IMR-90 (cell line): ENCODE data around the gene LAPTM5. TPM values are rescaled to one million over a fixed set of nuclear protein-coding genes. Genes with fewer than 3 reads are reported as not detected.

ENCODE experiments used
- ATAC-seq: fragments of 200-7000 bp; cut with Tn5 transposase; 2 replicates; pipeline ENCODE4 v1.9.1; 2020; ENCODE audit warnings: low read depth, mild to moderate bottlenecking, moderate library complexity
- BruUV-seq: library from RNA; stranded (reverse); fragments of 400-500 nt; replicated peaks from 2 replicates; lab custom pipeline; 2021; lab: Mats Ljungman, UMichigan
- CTCF ChIA-PET: fragments of 300-600 bp; formaldehyde crosslinking; extraction: SDS; loops from one replicate; lab custom pipeline; 2021; ENCODE audit warnings: antibody characterized with exemption; lab: Yijun Ruan, JAX
- POLR2A ChIA-PET: fragments of 300-600 bp; sonication (Branson Sonifier 250); formaldehyde crosslinking; loops from one replicate; lab custom pipeline; 2022; ENCODE audit warnings: antibody characterized with exemption; ENCODE audit not compliant: unreplicated experiment; lab: Charles Lee
- DNase-seq: peaks from one replicate; pipeline ENCODE4 v3.0.0; 2013
- H2AFZ ChIP-seq: replicated peaks from 2 replicates; pipeline ENCODE3; 2013; ENCODE audit warnings: low read length, mild to moderate bottlenecking; ENCODE audit not compliant: poor library complexity
- H2AK5ac ChIP-seq: 2 replicates; pipeline ENCODE4 v1.6.1; 2013; ENCODE audit warnings: low read depth, low read length, inconsistent platforms
- H2AK9ac ChIP-seq: replicated peaks from 2 replicates; pipeline ENCODE3; 2013; ENCODE audit warnings: mild to moderate bottlenecking, low read depth, low read length, moderate library complexity; ENCODE audit not compliant: poor library complexity
- H2BK120ac ChIP-seq: 2 replicates; pipeline ENCODE4 v1.6.1; 2013; ENCODE audit warnings: low read depth, low read length, inconsistent platforms
- H2BK15ac ChIP-seq: 3 replicates; pipeline ENCODE4 v1.6.1; 2013; ENCODE audit warnings: low read depth, low read length, inconsistent platforms
- H2BK20ac ChIP-seq: 2 replicates; pipeline ENCODE4 v1.6.1; 2013; ENCODE audit warnings: low read depth, mild to moderate bottlenecking, inconsistent platforms, low read length, moderate library complexity
- H2BK5ac ChIP-seq: 2 replicates; pipeline ENCODE4 v1.6.1; 2013; ENCODE audit warnings: mild to moderate bottlenecking, low read depth, low read length, inconsistent platforms; ENCODE audit not compliant: poor library complexity, severe bottlenecking
- H3K14ac ChIP-seq: replicated peaks from 2 replicates; pipeline ENCODE4 v1.6.1; 2013; ENCODE audit warnings: low read depth, low read length, inconsistent platforms
- H3K18ac ChIP-seq: 2 replicates; pipeline ENCODE4 v1.6.1; 2013; ENCODE audit warnings: low read depth, low read length, control low read depth
- H3K23ac ChIP-seq: 2 replicates; pipeline ENCODE4 v1.6.1; 2013; ENCODE audit warnings: low read depth, low read length, inconsistent platforms
- H3K27ac ChIP-seq: 2 replicates; pipeline ENCODE4 v1.5.1; 2013; ENCODE audit warnings: mild to moderate bottlenecking, control low read depth, low read length; ENCODE audit not compliant: insufficient read depth
- H3K27me3 ChIP-seq: 2 replicates; pipeline ENCODE4 v1.6.1; 2013; ENCODE audit warnings: low read length; ENCODE audit not compliant: control insufficient read depth, insufficient read depth
- H3K36me3 ChIP-seq: 2 replicates; pipeline ENCODE4 v1.6.1; 2013; ENCODE audit warnings: low read length, mixed read lengths; ENCODE audit not compliant: control insufficient read depth, insufficient read depth
- H3K4ac ChIP-seq: 2 replicates; pipeline ENCODE4 v1.6.1; 2013; ENCODE audit warnings: low read depth, low read length, inconsistent platforms
- H3K4me1 ChIP-seq: 2 replicates; pipeline ENCODE4 v1.6.1; 2013; ENCODE audit warnings: low read length, mixed read lengths; ENCODE audit not compliant: control insufficient read depth, insufficient read depth
- H3K4me2 ChIP-seq: 2 replicates; pipeline ENCODE4 v1.6.1; 2013; ENCODE audit warnings: low read depth, mild to moderate bottlenecking, control low read depth, low read length, moderate library complexity
- H3K4me3 ChIP-seq: 2 replicates; pipeline ENCODE4 v1.5.1; 2013; ENCODE audit warnings: low read depth, mild to moderate bottlenecking, control low read depth, low read length, moderate library complexity; ENCODE audit not compliant: insufficient read depth
- H3K56ac ChIP-seq: 2 replicates; pipeline ENCODE4 v1.6.1; 2013; ENCODE audit warnings: low read length, inconsistent platforms; ENCODE audit not compliant: insufficient read depth; ENCODE audit errors: extremely low read depth
- H3K79me1 ChIP-seq, 2 experiments: 2 replicates each; pipeline ENCODE4 v1.6.1; 2013; ENCODE audit warnings: low read length in 2 of 2, inconsistent platforms in 1 of 2, low read depth in 1 of 2
- H3K9ac ChIP-seq: 2 replicates; pipeline ENCODE4 v1.6.1; 2013; ENCODE audit warnings: low read depth, low read length, control low read depth
- H3K9me1 ChIP-seq: 2 replicates; pipeline ENCODE4 v1.6.1; 2013; ENCODE audit warnings: low read length, inconsistent platforms; ENCODE audit not compliant: insufficient read depth
- H3K9me3 ChIP-seq: 2 replicates; pipeline ENCODE4 v1.6.1; 2013; ENCODE audit warnings: low read length; ENCODE audit not compliant: control insufficient read depth, insufficient read depth
- H4K20me1 ChIP-seq: 2 replicates; pipeline ENCODE4 v1.6.1; 2013; ENCODE audit warnings: low read length, inconsistent platforms; ENCODE audit not compliant: insufficient read depth
- H4K5ac ChIP-seq: 2 replicates; pipeline ENCODE4 v1.6.1; 2013; ENCODE audit warnings: mild to moderate bottlenecking, low read depth, low read length, control low read depth
- H4K8ac ChIP-seq, 2 experiments: 2 replicates each; pipeline ENCODE4 v1.6.1; 2013; ENCODE audit warnings: low read depth in 2 of 2, low read length in 2 of 2, control low read depth in 1 of 2, inconsistent platforms in 1 of 2
- H4K91ac ChIP-seq: 2 replicates; pipeline ENCODE4 v1.6.1; 2013; ENCODE audit warnings: low read depth, low read length, inconsistent platforms; ENCODE audit not compliant: insufficient read depth
- MAFK ChIP-seq: IDR thresholded peaks from 2 replicates; pipeline ENCODE4 v1.6.1; 2012; ENCODE audit warnings: low read depth, low read length, improper control_type of control experiment
- RCOR1 ChIP-seq: IDR thresholded peaks from 2 replicates; pipeline ENCODE4 v1.6.1; 2012; ENCODE audit warnings: mild to moderate bottlenecking, low read length, improper control_type of control experiment; ENCODE audit not compliant: insufficient replicate concordance
- RFX5 ChIP-seq: IDR thresholded peaks from 2 replicates; pipeline ENCODE4 v1.8.0; 2012; ENCODE audit warnings: low read depth, mild to moderate bottlenecking, low read length, moderate library complexity
- SMC3 ChIP-seq: fragments of 150-350 bp; IDR thresholded peaks from 2 replicates; pipeline ENCODE4 v1.6.1; 2016; ENCODE audit warnings: low read depth, mild to moderate bottlenecking, antibody characterized with exemption, low read length, moderate library complexity
- WGBS, 2 experiments: methylation state at CpG; one replicate each; pipeline versions ENCODE4 v1.1.5 to v1.1.7; 2013; ENCODE audit warnings: missing lambda C conversion rate in 2 of 2; ENCODE audit not compliant: insufficient read length in 1 of 2; ENCODE audit errors: extremely low coverage in 2 of 2; 5-methylcytosine and 5-hydroxymethylcytosine counted together
- dilution Hi-C: fragments of 300-500 bp; cut with HindIII; formaldehyde crosslinking; loops from one replicate; pipeline ENCODE4 v1.14.3; 2018; ENCODE audit warnings: low sequenced_read_pairs; ENCODE audit not compliant: unreplicated experiment
- in situ Hi-C: fragments of 300-500 bp; cut with MboI; formaldehyde crosslinking; loops from 3 replicates; pipeline ENCODE4 v1.14.3; 2019; ENCODE audit warnings: low sequenced_read_pairs, inconsistent platforms, mixed read lengths
- intact Hi-C: fragments of 100-400 bp; cut with micrococcal nuclease; formaldehyde crosslinking; loops from 2 replicates; pipeline ENCODE4 v1.10.0; 2022
- polyA plus RNA-seq, 3 experiments: library from polyadenylated mRNA; depleted of rRNA; stranded (reverse); fragments of >200 nt; gene quantifications; 2 replicates each; pipeline ENCODE4 v1.2.3, GENCODE V29; 2012; ENCODE audit warnings: low replicate concordance in 1 of 3
- total RNA-seq: library from RNA; depleted of rRNA; stranded (reverse); fragments of >200 nt; gene quantifications from 2 replicates; pipeline ENCODE4 v1.2.3, GENCODE V29; 2012

The LAPTM5 gene
- total and polyA plus RNA-seq, 2 of the 4 experiments (the other 2 are of a cell fraction): 0.09 TPM; not detected in 1

- 83% methylated on average over 2 of the region's 11 CpGs; no CpG with 5 or more reads in 1 of the 2 experiments for WGBS, 2 experiments
- Histone ChIP-seq H2AK5ac (no peak overlapping the region; the same call in 1 of the 2 replicates), H3K9me1 (no peaks in the 10 kb centered on the region), H4K20me1 (no peaks in the 10 kb centered on the region), H3K18ac (no peak overlapping the region), H3K4me3 (no peak overlapping the region), H4K8ac (no peak overlapping the region), H3K9me3 (no peaks in the 10 kb centered on the region), H2BK20ac (no peak overlapping the region), H3K14ac (no peak overlapping the region), H3K4me1 (no peaks in the 10 kb centered on the region), H2AK9ac (peak overlapping the region; percentile 58), H2BK120ac (no peak overlapping the region), H3K4me2 (no peak overlapping the region), H2BK15ac (no peak overlapping the region), H3K56ac (no peak overlapping the region), H3K27me3 (peaks cover 7% of the 10 kb centered on the region), H3K27ac (no peak overlapping the region), H3K36me3 (no peaks in the 10 kb centered on the region), H2BK5ac (no peak overlapping the region), H3K9ac (no peak overlapping the region), H3K79me1 (no peaks in the 10 kb centered on the region), H4K5ac (no peak overlapping the region), H2AFZ (peak overlapping the region; percentile 59), H4K91ac (no peak overlapping the region), H3K4ac (no peak overlapping the region), H3K23ac (no peak overlapping the region)
- TF ChIP-seq RFX5: no peak
- TF ChIP-seq SMC3: no peak
- TF ChIP-seq RCOR1: no peak
- TF ChIP-seq MAFK: no peak
- ChIA-PET CTCF (interaction anchor here (1.3 to 2.7 kb wide), 6 partner anchors 12 to 133 kb away, joined by 3 to 44 read pairs (median 8); no protein-coding TSS in a partner anchor), POLR2A (no interaction called here)
- ATAC-seq (peak; percentile 21), DNase-seq (peak; percentile 85)
- in situ Hi-C loops (no loop called here), dilution Hi-C loops (no loop called here), intact Hi-C loops (loop anchor here (2.0 kb wide), 1 partner anchor 52 kb away; no protein-coding TSS in a partner anchor)
- no TSS peak for BruUV-seq
Measured at GRCh38 chr1:30778154-30778978, 20.8 kb upstream of the LAPTM5 start.
